Uterus (tissue), 2 donors: Measurements from ENCODE around the gene RPL22.

ENCODE experiments used
- POLR2A ChIP-seq, 2 donors: fragments of 450-650 bp; IDR thresholded peaks; one replicate each; pipeline ENCODE4 v1.6.1; 2016; ENCODE audit warnings: antibody characterized with exemption in 2 of 2, mild to moderate bottlenecking in 1 of 2, moderate library complexity in 1 of 2
- TF ChIP-seq, protein P1 (sequence below), 4 experiments: fragments of 200-600 bp in 2 of 4; fragments of 450-650 bp in 2 of 4; sonication (generic) in 2 of 4; IDR thresholded peaks; one replicate each; pipeline ENCODE4 v1.5.1; 2016 to 2019; ENCODE audit warnings: antibody characterized with exemption in 4 of 4, mild to moderate bottlenecking in 2 of 4, moderate library complexity in 1 of 4

DNA sequence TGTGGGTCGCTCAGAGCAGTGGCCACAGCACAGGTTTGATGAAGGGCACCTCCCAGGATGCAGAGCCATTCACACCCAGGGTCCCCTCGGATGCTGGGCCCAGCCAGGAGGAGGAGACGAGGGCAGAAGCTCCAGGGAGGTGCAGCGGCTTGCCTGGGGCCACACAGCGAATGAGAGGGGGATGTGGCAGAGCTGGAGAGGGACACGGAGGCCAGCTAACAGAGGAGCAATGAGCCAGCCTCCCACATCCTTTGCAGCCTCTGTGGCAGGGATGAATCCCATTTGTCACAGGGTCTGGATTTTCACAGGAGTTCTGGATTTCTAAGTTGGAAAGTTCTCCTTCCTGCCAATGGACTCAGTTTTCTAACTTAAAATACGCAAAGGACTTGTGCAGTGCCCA is 55.2 kb downstream of the RPL22 start:
- TF ChIP-seq, protein P1, sequence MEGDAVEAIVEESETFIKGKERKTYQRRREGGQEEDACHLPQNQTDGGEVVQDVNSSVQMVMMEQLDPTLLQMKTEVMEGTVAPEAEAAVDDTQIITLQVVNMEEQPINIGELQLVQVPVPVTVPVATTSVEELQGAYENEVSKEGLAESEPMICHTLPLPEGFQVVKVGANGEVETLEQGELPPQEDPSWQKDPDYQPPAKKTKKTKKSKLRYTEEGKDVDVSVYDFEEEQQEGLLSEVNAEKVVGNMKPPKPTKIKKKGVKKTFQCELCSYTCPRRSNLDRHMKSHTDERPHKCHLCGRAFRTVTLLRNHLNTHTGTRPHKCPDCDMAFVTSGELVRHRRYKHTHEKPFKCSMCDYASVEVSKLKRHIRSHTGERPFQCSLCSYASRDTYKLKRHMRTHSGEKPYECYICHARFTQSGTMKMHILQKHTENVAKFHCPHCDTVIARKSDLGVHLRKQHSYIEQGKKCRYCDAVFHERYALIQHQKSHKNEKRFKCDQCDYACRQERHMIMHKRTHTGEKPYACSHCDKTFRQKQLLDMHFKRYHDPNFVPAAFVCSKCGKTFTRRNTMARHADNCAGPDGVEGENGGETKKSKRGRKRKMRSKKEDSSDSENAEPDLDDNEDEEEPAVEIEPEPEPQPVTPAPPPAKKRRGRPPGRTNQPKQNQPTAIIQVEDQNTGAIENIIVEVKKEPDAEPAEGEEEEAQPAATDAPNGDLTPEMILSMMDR (IDR thresholded peaks at IDR 0.05): no peak
- TF ChIP-seq POLR2A (IDR thresholded peaks at IDR 0.05): no peak
